GM23248 (cell line): ENCODE results near the gene RNF151. TPM values are rescaled to one million over a fixed set of nuclear protein-coding genes. Genes with fewer than 3 reads are reported as not detected.

Experiments
- DNase-seq: peaks from one replicate; pipeline ENCODE4 v3.0.0-alpha.2; 2015
- H2AFZ ChIP-seq: fragments of 200-600 bp; sonication (generic); 2 replicates; pipeline ENCODE4 v1.6.1; 2016; ENCODE audit warnings: antibody characterized with exemption
- H3F3A ChIP-seq: fragments of 200-600 bp; sonication (generic); 2 replicates; pipeline ENCODE4 v1.6.1; 2016; ENCODE audit warnings: mild to moderate bottlenecking, antibody characterized with exemption, mixed run types; ENCODE audit not compliant: insufficient read depth
- H3K27ac ChIP-seq: fragments of 200-600 bp; sonication (generic); 2 replicates; pipeline ENCODE4 v1.5.1; 2016; ENCODE audit warnings: mild to moderate bottlenecking
- H3K27me3 ChIP-seq: fragments of 200-600 bp; sonication (generic); replicated peaks from 2 replicates; pipeline ENCODE4 v1.6.1; 2016; ENCODE audit warnings: mild to moderate bottlenecking; ENCODE audit not compliant: insufficient read depth
- H3K36me3 ChIP-seq: fragments of 200-600 bp; sonication (generic); 2 replicates; pipeline ENCODE4 v1.6.1; 2016; ENCODE audit warnings: low read depth, mild to moderate bottlenecking
- H3K4me1 ChIP-seq: fragments of 200-600 bp; sonication (generic); 2 replicates; pipeline ENCODE4 v1.6.1; 2016; ENCODE audit warnings: mild to moderate bottlenecking; ENCODE audit not compliant: insufficient read depth
- H3K4me2 ChIP-seq: fragments of 200-600 bp; sonication (generic); one replicate; pipeline ENCODE4 v1.6.1; 2016; ENCODE audit warnings: mild to moderate bottlenecking; ENCODE audit not compliant: unreplicated experiment
- H3K4me3 ChIP-seq: fragments of 200-600 bp; sonication (generic); 2 replicates; pipeline ENCODE4 v1.5.1; 2016; ENCODE audit warnings: mild to moderate bottlenecking
- H3K79me2 ChIP-seq: fragments of 200-600 bp; sonication (generic); 2 replicates; pipeline ENCODE4 v1.6.1; 2016; ENCODE audit warnings: mild to moderate bottlenecking; ENCODE audit not compliant: insufficient read depth
- H3K9ac ChIP-seq: fragments of 200-600 bp; sonication (generic); 2 replicates; pipeline ENCODE4 v1.6.1; 2016; ENCODE audit warnings: mild to moderate bottlenecking
- H3K9me2 ChIP-seq: fragments of 200-600 bp; sonication (generic); 2 replicates; pipeline ENCODE4 v1.6.1; 2016; ENCODE audit warnings: mixed run types, mild to moderate bottlenecking, moderate library complexity; ENCODE audit not compliant: insufficient read depth
- H3K9me3 ChIP-seq: fragments of 200-600 bp; sonication (generic); one replicate; pipeline ENCODE4 v1.6.1; 2017; ENCODE audit warnings: low read depth
- H4K20me1 ChIP-seq: fragments of 200-600 bp; sonication (generic); 2 replicates; pipeline ENCODE4 v1.6.0; 2016; ENCODE audit not compliant: insufficient read depth
- EZH2 ChIP-seq: fragments of 200-600 bp; sonication (generic); IDR thresholded peaks from 2 replicates; pipeline ENCODE4 v1.6.1; 2018; ENCODE audit warnings: antibody characterized with exemption, mild to moderate bottlenecking; ENCODE audit not compliant: insufficient read depth, poor library complexity, severe bottlenecking
- EZH2phosphoT487 ChIP-seq: fragments of 200-600 bp; sonication (generic); IDR thresholded peaks from 2 replicates; pipeline ENCODE4 v1.6.1; 2018; ENCODE audit warnings: antibody characterized with exemption, moderate library complexity, mild to moderate bottlenecking, low read depth; ENCODE audit not compliant: insufficient read depth
- WGBS, 2 experiments: methylation state at CpG; one replicate each; pipeline ENCODE4 v1.1.6; 2015 to 2017; ENCODE audit warnings: low lambda C conversion rate in 2 of 2, low coverage in 1 of 2; ENCODE audit errors: missing lambda C conversion rate in 2 of 2; 5-methylcytosine and 5-hydroxymethylcytosine counted together
- in situ Hi-C: fragments of 300-500 bp; cut with MboI; formaldehyde crosslinking; loops from 2 replicates; pipeline ENCODE4 v1.15.0; 2020
- polyA plus RNA-seq: library from polyadenylated mRNA; unstranded; fragments of >200 nt; fragmentation: Nextera tagmentation; extraction: Ambion mirVana; gene quantifications from 2 replicates; pipeline ENCODE4 v1.2.1, GENCODE V29; 2016
- total RNA-seq: library from RNA; depleted of rRNA; stranded (reverse); fragments of >200 nt; shearing (Covaris generic); gene quantifications from 2 replicates; pipeline ENCODE4 v1.2.3, GENCODE V29; 2014

The RNF151 gene
- total and polyA plus RNA-seq, 2 experiments from 2014 or later: 0.25 TPM; not detected in 1

- Histone ChIP-seq H3K9me2 (no peaks in the 10 kb centered on the region), H2AFZ (no peak overlapping the region), H3K4me2 (peak overlapping the region; percentile 7), H3K4me1 (peaks cover 13% of the 10 kb centered on the region), H3K79me2 (peaks cover 90% of the 10 kb centered on the region), H3K9ac (peak overlapping the region; percentile 27; the same call in 1 of the 2 replicates), H3K36me3 (peaks cover 16% of the 10 kb centered on the region; the same call in 1 of the 2 replicates), H3K4me3 (no peak overlapping the region), H3K27me3 (no peaks in the 10 kb centered on the region), H3K9me3 (no peaks in the 10 kb centered on the region), H4K20me1 (peaks cover 11% of the 10 kb centered on the region; the same call in 1 of the 2 replicates), H3F3A (peaks cover 17% of the 10 kb centered on the region), H3K27ac (no peak overlapping the region)
- in situ Hi-C loops: no loop called here
- DNase-seq: peak; percentile 94
- TF ChIP-seq EZH2phosphoT487 (no peak), EZH2 (no peak)
- 35 to 37% methylated on average over 27 to 35 of the region's 36 CpGs for WGBS, 2 experiments
Measured at GRCh38 chr16:2003827-2004641, 37.4 kb downstream of the RNF151 start.

- Histone ChIP-seq H3K79me2 (peaks cover 93% of the 10 kb centered on the region), H3K9me3 (no peaks in the 10 kb centered on the region), H4K20me1 (peaks cover 11% of the 10 kb centered on the region; the same call in 1 of the 2 replicates), H3K4me3 (no peak overlapping the region), H3K27ac (no peak overlapping the region), H3K27me3 (no peaks in the 10 kb centered on the region), H3K36me3 (peaks cover 12% of the 10 kb centered on the region; the same call in 1 of the 2 replicates), H3K9ac (no peak overlapping the region), H3K4me2 (no peak overlapping the region), H3F3A (peaks cover 17% of the 10 kb centered on the region), H3K4me1 (peaks cover 13% of the 10 kb centered on the region), H2AFZ (no peak overlapping the region), H3K9me2 (no peaks in the 10 kb centered on the region)
- TF ChIP-seq EZH2 (no peak), EZH2phosphoT487 (no peak)
- peak; percentile 27 for DNase-seq
- WGBS, 2 experiments: 80 to 85% methylated on average over 28 to 34 of the region's 34 CpGs
- in situ Hi-C loops: no loop called here
Measured at GRCh38 chr16:2004795-2005517, 38.3 kb downstream of the RNF151 start.

- Histone ChIP-seq H3K4me3 (no peak overlapping the region), H4K20me1 (peaks cover 11% of the 10 kb centered on the region; the same call in 1 of the 2 replicates), H3K36me3 (peaks cover 12% of the 10 kb centered on the region; the same call in 1 of the 2 replicates), H3K9ac (peak overlapping the region; percentile 22; the same call in 1 of the 2 replicates), H3K4me1 (peaks cover 19% of the 10 kb centered on the region), H2AFZ (no peak overlapping the region), H3K27me3 (no peaks in the 10 kb centered on the region), H3K79me2 (peaks cover 95% of the 10 kb centered on the region), H3F3A (peaks cover 17% of the 10 kb centered on the region), H3K9me2 (no peaks in the 10 kb centered on the region), H3K27ac (no peak overlapping the region), H3K9me3 (no peaks in the 10 kb centered on the region), H3K4me2 (no peak overlapping the region)
- in situ Hi-C loops: no loop called here
- WGBS, 2 experiments: 83 to 89% methylated on average over 20 to 21 of the region's 21 CpGs
- TF ChIP-seq EZH2 (no peak), EZH2phosphoT487 (no peak)
- no peak for DNase-seq
Measured at GRCh38 chr16:2005646-2006045, 39.0 kb downstream of the RNF151 start.

- in situ Hi-C loops: no loop called here
- no peaks in the 10 kb centered on the region for H3K9me3 ChIP-seq
Measured at GRCh38 chr16:2006317-2006716, 39.7 kb downstream of the RNF151 start.

More at GRCh38 chr16:2006317-2006716, 39.7 kb downstream of the RNF151 start:
- Histone ChIP-seq H3F3A (peaks cover 17% of the 10 kb centered on the region), H2AFZ (no peak overlapping the region), H3K9ac (peak overlapping the region; percentile 91; the same call in 1 of the 2 replicates), H3K79me2 (peaks cover 94% of the 10 kb centered on the region), H3K4me1 (peaks cover 21% of the 10 kb centered on the region), H3K4me3 (no peak overlapping the region), H3K27me3 (no peaks in the 10 kb centered on the region), H3K9me2 (no peaks in the 10 kb centered on the region), H4K20me1 (peaks cover 11% of the 10 kb centered on the region; the same call in 1 of the 2 replicates), H3K4me2 (no peak overlapping the region), H3K27ac (0 out of 2 replicates have a peak overlapping the region, but pooled peaks have one; percentile 93), H3K36me3 (peaks cover 5% of the 10 kb centered on the region; the same call in 1 of the 2 replicates)
- 92% methylated on average over 8 of the region's 8 CpGs for WGBS, 2 experiments
- TF ChIP-seq EZH2: no peak
- DNase-seq: no peak
